ENCODE measurements around the gene OR7G1. TPM values are rescaled to one million over a fixed set of nuclear protein-coding genes. Genes with fewer than 3 reads are reported as not detected.

Gene OR7G1
- total RNA-seq, 1 donor from 2014 or later, result not detected

- H3K4me3 Mint-ChIP-seq (ENCODE audit: unreplicated experiment), result peak overlapping the region; percentile 69
- TF ChIP-seq, protein P1, sequence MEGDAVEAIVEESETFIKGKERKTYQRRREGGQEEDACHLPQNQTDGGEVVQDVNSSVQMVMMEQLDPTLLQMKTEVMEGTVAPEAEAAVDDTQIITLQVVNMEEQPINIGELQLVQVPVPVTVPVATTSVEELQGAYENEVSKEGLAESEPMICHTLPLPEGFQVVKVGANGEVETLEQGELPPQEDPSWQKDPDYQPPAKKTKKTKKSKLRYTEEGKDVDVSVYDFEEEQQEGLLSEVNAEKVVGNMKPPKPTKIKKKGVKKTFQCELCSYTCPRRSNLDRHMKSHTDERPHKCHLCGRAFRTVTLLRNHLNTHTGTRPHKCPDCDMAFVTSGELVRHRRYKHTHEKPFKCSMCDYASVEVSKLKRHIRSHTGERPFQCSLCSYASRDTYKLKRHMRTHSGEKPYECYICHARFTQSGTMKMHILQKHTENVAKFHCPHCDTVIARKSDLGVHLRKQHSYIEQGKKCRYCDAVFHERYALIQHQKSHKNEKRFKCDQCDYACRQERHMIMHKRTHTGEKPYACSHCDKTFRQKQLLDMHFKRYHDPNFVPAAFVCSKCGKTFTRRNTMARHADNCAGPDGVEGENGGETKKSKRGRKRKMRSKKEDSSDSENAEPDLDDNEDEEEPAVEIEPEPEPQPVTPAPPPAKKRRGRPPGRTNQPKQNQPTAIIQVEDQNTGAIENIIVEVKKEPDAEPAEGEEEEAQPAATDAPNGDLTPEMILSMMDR (IDR thresholded peaks at IDR 0.05; ENCODE audit: unreplicated experiment), result no peak
- H3K9me3 Mint-ChIP-seq (ENCODE audit: unreplicated experiment), result peaks cover 37% of the 10 kb centered on the region
- H3K4me1 Mint-ChIP-seq (ENCODE audit: unreplicated experiment), result no peaks in the 10 kb centered on the region
- H3K27ac Mint-ChIP-seq (ENCODE audit: unreplicated experiment), result no peak overlapping the region
- peaks cover 2% of the 10 kb centered on the region for H3K27me3 Mint-ChIP-seq (ENCODE audit: unreplicated experiment)
- H3K36me3 Mint-ChIP-seq (ENCODE audit: low read depth, unreplicated experiment), result peaks cover 53% of the 10 kb centered on the region
- DNase-seq (ENCODE audit: low spot score), result no peak
Observed at GRCh38 chr19:9146882-9147281, 31.3 kb upstream of the OR7G1 start.

GRCh38 chr19:9144920-9145319 lies 29.4 kb upstream of the OR7G1 start:
- Mint-ChIP-seq H3K36me3 (ENCODE audit: low read depth, unreplicated experiment) (peaks cover 35% of the 10 kb centered on the region), H3K4me3 (ENCODE audit: unreplicated experiment) (no peak overlapping the region)

DNA sequence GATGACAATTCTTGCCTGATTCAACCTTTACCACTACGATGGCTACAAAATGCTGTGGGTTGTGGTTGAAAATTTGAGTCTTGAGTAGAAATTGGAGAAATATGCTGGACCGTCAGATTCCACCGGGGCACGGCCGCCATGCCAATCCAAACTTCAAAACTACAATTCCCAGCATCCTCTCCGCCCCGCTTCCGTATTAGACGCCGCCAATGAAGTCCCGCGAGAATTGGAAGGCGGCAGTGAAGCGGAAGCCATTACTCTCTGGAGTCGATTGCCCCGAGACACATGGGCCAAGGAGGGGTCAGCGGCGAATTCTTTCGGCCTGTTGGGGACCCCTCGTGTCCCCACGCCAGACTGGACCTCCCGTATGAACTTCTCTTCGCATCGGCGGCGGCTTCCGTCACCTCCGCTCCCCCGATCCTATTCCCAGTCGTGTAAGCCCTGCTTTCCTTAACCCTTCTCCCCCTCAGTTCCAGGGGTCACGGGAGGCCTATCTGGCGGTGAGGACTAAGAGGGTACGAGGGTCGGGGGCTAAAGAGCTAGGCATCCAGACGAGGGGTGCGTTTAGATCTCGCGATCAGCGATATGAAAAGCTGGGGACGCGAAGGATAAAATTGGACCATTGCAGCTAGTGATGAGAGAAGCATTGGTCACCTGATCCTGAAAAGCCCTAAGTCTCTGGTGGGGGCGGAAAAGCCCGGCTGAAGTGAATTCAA lies 24.8 kb upstream of the OR7G1 start, which contains the start of gene ZNF317:
ZNF317 (plus strand) TSS at position 239 of the 716 bp plus-strand sequence. CDS start 15,620 bp downstream, outside the sequence.
- peaks cover 4% of the 10 kb centered on the region for H3K9me3 Mint-ChIP-seq (ENCODE audit: unreplicated experiment)
- peaks cover under 1% of the 10 kb centered on the region for H3K36me3 Mint-ChIP-seq (ENCODE audit: low read depth, unreplicated experiment)
- H3K27ac Mint-ChIP-seq (ENCODE audit: unreplicated experiment), result peak within 1 kb of the TSS; percentile 96
- H3K4me1 Mint-ChIP-seq (ENCODE audit: unreplicated experiment), result peaks cover 15% of the 10 kb centered on the region
- peak within 1 kb of the TSS; percentile 100 for H3K4me3 Mint-ChIP-seq (ENCODE audit: unreplicated experiment)
- H3K27me3 Mint-ChIP-seq (ENCODE audit: unreplicated experiment), result peaks cover 3% of the 10 kb centered on the region
- TF ChIP-seq, protein P1 (IDR thresholded peaks at IDR 0.05; ENCODE audit: unreplicated experiment), result no peak
- DNase-seq (ENCODE audit: low spot score), result peak; percentile 87

More at GRCh38 chr19:9144920-9145319, 29.4 kb upstream of the OR7G1 start:
- no peak for DNase-seq (ENCODE audit: low spot score)
- peaks cover 11% of the 10 kb centered on the region for H3K4me1 Mint-ChIP-seq (ENCODE audit: unreplicated experiment)
- H3K27me3 Mint-ChIP-seq (ENCODE audit: unreplicated experiment), result peaks cover 4% of the 10 kb centered on the region
- H3K9me3 Mint-ChIP-seq (ENCODE audit: unreplicated experiment), result peaks cover 31% of the 10 kb centered on the region
- H3K27ac Mint-ChIP-seq (ENCODE audit: unreplicated experiment), result no peak overlapping the region
- TF ChIP-seq, protein P1 (IDR thresholded peaks at IDR 0.05; ENCODE audit: unreplicated experiment), result no peak

DNA sequence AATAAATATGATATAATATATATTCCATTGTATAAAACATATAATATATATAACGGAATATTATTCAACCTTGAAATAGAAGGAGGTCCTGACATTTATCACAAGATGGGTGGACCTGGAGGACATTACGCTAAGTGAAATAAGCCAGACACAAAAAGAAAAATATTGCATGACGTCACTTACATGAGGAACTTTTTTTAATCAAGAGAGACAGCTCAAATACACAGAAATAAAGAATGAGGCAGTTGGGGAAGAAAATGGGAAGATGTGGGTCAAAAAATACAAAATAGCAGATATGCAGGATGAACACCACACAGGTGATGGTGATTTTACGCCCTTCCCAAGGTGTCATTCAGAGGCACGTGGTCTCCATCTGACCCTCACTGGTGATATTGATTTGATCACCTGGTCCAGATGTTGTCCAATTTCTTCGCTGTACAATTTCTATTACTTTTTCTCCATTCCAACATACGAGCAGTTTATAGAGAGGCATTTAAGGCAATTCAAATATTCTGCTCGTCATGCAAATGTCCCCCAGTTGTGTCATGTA lies 24.1 kb upstream of the OR7G1 start:
- Mint-ChIP-seq H3K36me3 (ENCODE audit: low read depth, unreplicated experiment) (no peaks in the 10 kb centered on the region), H3K4me3 (ENCODE audit: unreplicated experiment) (peak overlapping the region; percentile 100), H3K4me1 (ENCODE audit: unreplicated experiment) (peaks cover 15% of the 10 kb centered on the region), H3K9me3 (ENCODE audit: unreplicated experiment) (peaks cover 3% of the 10 kb centered on the region), H3K27ac (ENCODE audit: unreplicated experiment) (peak overlapping the region; percentile 96), H3K27me3 (ENCODE audit: unreplicated experiment) (peaks cover 4% of the 10 kb centered on the region)
- TF ChIP-seq, protein P1 (IDR thresholded peaks at IDR 0.05; ENCODE audit: unreplicated experiment), result no peak
- DNase-seq (ENCODE audit: low spot score), result no peak

DNA sequence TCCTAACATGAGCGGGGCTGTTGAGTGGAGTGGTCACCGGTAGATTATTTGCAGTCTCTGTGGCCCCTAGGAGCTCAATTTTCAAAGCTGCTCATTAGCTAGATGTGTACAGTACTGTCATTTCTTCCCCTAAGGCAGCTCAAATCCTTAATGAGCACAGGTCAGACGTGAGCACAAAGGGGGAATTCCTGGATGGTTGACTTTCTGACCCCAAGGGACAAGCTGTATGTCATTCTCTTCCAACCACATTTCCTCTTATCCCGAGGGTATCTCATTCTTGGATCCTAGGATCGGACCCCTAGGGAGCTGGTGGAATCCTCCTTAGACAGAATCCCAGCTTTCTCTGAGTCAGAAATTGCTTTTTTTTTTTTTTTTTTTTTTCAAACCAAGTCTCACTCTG lies 16.9 kb upstream of the OR7G1 start:
- TF ChIP-seq, protein P1 (IDR thresholded peaks at IDR 0.05; ENCODE audit: unreplicated experiment), result no peak
- Mint-ChIP-seq H3K9me3 (ENCODE audit: unreplicated experiment) (peaks cover 12% of the 10 kb centered on the region), H3K27ac (ENCODE audit: unreplicated experiment) (no peak overlapping the region), H3K4me3 (ENCODE audit: unreplicated experiment) (no peak overlapping the region), H3K4me1 (ENCODE audit: unreplicated experiment) (no peaks in the 10 kb centered on the region), H3K27me3 (ENCODE audit: unreplicated experiment) (peaks cover 2% of the 10 kb centered on the region), H3K36me3 (ENCODE audit: low read depth, unreplicated experiment) (peaks cover 3% of the 10 kb centered on the region)
- DNase-seq (ENCODE audit: low spot score), result no peak

All from endothelial cell (in vitro differentiated cells).